D721Med (cell line): ENCODE measurements around the gene LSM14A.
"Not testable (repeated sequence)": the region's sequence is repeated elsewhere in the genome, so short reads cannot be mapped to it uniquely, and the experiment has no call there.

Experiments used
- DNase-seq: peaks from one replicate; pipeline ENCODE4 v3.0.0; 2011; ENCODE audit warnings: low spot score; ENCODE audit not compliant: insufficient read length
- FAIRE-seq: peaks from 2 replicates; lab custom pipeline; 2011; peaks lifted over from hg19 to GRCh38; lab: Jason Lieb, UNC
- TF ChIP-seq, protein P1 (sequence below): IDR thresholded peaks from 2 replicates; pipeline ENCODE4 v1.5.1; 2012; ENCODE audit warnings: mild to moderate bottlenecking, control low read depth; ENCODE audit not compliant: insufficient read depth; ENCODE audit errors: missing control alignments

Gene LSM14A

DNA sequence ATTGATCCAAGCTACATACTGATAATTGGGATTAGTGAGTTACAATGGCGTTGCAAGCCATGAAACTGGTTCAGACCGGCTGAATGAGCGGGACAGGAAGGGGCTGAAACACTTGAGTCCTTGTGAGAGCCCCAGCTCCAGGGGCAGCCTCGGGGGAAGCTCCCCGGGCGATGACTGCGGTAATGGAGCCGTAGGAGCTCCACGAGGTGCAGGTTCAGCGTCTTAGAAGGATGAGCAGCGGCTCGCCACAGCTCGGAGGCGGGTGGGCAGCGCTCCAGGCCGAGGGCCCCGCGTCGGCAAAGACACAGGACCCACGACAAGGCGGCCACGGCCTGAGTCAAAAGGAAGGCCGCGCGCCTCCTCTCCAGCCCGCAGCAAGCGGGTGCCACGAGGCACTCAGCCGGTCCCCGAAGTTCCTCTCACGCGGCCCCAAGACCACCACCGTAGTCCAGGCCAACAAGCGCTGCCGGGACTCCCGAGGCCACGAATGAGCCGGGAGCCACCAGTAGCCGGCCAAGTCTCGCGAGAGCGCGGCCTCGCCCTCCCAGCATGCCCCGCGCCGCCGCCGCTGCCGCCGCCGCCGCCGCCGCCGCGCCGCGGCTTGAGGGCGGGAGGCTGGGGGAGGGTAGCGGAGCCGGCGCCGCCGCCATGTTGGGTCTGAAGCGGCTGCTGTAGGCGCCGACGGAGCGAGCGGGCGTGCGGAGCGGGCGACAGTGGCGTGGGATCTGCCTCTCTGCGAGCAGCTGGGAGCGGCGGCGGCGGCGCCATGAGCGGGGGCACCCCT is at the start of gene LSM14A:
Gene LSM14A (plus strand): TSS at position 628 of the 784 bp plus-strand sequence. CDS start 139 bp downstream, at position 767.
- peak; percentile 72 for DNase-seq
- TF ChIP-seq, protein P1, sequence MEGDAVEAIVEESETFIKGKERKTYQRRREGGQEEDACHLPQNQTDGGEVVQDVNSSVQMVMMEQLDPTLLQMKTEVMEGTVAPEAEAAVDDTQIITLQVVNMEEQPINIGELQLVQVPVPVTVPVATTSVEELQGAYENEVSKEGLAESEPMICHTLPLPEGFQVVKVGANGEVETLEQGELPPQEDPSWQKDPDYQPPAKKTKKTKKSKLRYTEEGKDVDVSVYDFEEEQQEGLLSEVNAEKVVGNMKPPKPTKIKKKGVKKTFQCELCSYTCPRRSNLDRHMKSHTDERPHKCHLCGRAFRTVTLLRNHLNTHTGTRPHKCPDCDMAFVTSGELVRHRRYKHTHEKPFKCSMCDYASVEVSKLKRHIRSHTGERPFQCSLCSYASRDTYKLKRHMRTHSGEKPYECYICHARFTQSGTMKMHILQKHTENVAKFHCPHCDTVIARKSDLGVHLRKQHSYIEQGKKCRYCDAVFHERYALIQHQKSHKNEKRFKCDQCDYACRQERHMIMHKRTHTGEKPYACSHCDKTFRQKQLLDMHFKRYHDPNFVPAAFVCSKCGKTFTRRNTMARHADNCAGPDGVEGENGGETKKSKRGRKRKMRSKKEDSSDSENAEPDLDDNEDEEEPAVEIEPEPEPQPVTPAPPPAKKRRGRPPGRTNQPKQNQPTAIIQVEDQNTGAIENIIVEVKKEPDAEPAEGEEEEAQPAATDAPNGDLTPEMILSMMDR, result no peak
- no peak for FAIRE-seq

DNA sequence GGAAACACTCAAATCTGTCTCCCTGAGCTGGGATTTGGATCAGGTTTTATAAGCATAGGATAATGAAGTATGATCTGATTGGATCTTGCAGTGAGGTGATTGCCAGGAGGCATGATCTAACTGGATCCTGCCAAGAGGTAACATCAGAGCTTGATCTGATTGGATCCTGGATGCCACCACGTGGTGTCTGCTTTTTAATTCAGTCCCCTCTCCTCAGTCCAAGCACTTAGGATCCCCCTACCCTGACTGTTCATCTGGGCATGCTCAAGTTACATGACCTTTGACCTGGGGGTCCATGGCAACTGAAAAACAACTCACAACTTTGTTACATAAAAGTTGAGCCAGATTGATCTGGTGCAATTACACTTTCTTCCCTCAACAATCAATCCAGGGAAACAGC is 47.5 kb upstream of the LSM14A start:
- FAIRE-seq (no peak), DNase-seq (no peak)
- TF ChIP-seq, protein P1, result no peak

DNA sequence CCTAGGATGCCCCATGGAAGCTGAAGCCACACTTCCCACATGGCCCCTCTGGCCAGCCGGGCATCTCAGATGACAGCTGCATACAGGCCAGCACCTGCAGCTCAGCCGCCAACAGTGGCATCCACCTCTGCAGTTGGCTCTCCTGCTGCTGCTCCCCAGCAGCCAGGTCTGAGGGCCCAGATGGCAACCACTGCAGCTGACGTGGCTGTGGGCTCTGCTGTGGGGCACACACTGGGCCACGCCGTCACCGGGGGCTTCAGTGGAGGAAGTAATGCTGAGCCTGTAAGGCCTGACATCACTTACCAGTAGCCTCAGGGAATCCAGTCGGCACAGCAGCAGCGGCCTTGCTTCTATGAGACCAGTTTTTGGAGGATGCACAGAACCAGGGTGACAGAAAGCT is 45.3 kb upstream of the LSM14A start:
- FAIRE-seq (no peak), DNase-seq (no peak)
- TF ChIP-seq, protein P1, result no peak

DNA sequence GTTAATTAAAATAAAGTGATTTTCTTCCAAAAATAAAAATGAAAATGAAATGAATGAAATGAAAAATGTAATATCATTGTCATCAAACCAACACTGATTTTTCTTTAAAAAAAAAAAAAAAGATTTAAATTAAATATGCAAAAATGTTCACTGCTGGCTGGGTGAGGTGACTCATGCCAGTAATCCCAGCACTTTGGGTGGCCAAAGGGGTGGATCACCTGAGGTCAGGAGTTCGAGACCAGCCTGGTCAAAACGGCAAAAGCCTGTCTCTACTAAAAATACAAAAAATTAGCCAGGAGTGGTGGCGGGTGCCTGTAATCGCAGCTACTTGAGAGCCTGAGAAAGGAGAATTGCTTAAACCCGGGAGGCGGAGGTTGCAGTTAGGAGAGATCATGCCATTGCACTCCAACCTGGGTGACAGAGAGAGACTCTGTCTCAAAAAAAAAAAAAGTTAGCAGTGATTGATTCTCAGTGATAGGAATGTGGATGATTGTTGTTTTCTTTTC is 44.6 kb upstream of the LSM14A start:
- TF ChIP-seq, protein P1, result no peak
- FAIRE-seq, result no peak
- no peak for DNase-seq

DNA sequence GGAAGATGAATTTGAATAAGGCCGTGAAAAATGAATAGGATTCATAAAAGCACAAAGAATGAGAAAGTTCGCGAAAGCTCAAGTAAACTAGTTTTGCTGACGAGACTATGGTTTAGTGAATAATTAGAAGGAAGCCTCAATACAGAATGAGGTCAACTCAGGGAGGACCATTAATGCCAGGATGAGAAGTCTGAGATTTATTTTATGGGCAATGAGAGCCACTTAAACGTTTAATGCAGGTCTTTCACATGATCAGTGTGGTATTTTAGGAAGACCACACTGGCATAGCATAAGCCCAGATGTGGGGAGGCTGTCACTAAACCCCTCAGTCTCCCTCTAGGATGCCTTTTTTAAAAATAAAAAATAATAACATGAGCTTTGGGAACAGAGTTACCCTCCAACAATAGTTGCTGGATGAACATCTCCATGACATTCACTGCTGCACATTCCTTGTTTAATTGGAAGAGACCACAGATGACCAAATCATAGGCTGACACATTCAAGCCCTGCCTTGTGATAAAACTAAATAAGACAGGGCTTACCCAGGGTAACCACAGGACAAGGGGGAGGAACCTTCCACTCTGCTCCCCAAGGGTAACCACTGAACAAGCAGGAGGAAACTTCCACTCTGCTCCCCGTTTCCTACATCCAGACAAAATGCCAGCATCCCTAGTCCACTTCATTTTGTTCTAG is 43.6 kb upstream of the LSM14A start:
- DNase-seq, result no peak
- TF ChIP-seq, protein P1, result no peak
- no peak for FAIRE-seq

DNA sequence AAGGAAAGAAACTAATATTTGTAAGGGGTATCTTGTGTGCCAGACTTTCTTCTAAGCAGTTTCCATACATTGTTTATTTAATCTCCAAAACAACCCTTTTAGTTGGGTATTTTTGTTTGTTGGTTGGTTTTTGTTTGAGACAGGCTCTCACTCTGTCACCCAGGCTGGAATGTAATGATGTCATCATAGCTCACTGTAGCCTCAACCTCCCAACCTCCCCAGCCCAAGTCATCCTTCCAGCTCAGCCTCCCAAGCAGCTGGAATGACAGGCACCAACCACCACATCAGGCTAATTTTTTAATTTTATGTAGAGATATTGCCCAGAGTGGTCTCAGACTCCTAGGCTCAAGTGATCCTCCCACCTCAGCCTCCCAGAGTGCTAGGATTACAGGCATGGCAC is 41.2 kb upstream of the LSM14A start:
- DNase-seq, result no peak
- TF ChIP-seq, protein P1, result no peak
- no peak for FAIRE-seq

DNA sequence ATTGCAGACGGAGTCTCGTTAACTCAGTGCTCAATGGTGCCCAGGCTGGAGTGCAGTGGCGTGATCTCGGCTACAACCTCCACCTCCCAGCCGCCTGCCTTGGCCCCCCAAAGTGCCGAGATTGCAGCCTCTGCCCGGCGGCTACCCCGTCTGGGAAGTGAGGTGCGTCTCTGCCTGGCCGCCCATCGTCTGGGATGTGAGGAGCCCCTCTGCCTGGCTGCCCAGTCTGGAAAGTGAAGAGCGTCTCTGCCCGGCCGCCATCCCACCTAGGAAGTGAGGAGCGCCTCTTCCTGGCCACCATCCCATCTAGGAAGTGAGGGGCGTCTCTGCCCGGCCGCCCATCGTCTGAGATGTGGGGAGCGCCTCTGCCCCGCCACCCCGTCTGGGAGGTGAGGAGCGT is 40.2 kb upstream of the LSM14A start:
- not testable (repeated sequence) for FAIRE-seq

DNA sequence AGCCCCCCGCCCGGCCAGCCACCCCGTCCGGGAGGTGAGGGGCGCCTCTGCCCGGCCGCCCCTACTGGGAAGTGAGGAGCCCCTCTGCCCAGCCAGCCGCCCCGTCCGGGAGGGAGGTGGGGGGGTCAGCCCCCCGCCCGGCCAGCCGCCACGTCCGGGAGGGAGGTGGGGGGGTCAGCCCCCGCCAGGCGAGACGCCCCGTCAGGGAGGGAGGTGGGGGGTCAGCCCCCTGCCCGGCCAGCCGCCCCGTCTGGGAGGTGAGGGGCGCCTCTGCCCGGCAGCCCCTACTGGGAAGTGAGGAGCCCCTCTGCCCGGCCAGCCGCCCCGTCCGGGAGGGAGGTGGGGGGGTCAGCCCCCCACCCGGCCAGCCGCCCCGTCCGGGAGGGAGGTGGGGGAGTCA is 39.6 kb upstream of the LSM14A start:
- not testable (repeated sequence) for DNase-seq, FAIRE-seq

More for the DNA sequence above, 40.2 kb upstream of the LSM14A start:
- not testable (repeated sequence) for DNase-seq
